ENCODE data around the gene GABRG3.

DNA sequence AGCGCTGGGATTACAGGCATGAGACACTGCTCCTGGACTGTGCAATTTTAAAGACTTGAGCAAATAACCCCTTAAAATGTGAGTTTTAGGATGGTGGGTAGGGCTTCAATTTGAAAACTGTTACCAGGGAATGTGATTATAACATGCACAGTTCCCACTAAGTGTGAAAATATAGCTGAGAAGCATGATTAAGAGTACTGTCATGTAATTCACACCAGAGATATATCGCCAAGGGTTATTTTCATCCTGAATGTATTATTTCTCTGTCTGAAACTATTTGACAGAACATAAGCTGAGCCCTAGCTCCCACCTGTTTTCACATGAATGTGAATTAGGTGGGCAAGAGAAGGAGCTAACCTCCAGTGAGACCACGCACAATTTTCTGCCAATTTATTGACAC is 457.2 kb downstream of the GABRG3 start:
- TF ChIP-seq, protein P1, sequence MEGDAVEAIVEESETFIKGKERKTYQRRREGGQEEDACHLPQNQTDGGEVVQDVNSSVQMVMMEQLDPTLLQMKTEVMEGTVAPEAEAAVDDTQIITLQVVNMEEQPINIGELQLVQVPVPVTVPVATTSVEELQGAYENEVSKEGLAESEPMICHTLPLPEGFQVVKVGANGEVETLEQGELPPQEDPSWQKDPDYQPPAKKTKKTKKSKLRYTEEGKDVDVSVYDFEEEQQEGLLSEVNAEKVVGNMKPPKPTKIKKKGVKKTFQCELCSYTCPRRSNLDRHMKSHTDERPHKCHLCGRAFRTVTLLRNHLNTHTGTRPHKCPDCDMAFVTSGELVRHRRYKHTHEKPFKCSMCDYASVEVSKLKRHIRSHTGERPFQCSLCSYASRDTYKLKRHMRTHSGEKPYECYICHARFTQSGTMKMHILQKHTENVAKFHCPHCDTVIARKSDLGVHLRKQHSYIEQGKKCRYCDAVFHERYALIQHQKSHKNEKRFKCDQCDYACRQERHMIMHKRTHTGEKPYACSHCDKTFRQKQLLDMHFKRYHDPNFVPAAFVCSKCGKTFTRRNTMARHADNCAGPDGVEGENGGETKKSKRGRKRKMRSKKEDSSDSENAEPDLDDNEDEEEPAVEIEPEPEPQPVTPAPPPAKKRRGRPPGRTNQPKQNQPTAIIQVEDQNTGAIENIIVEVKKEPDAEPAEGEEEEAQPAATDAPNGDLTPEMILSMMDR (IDR thresholded peaks at IDR 0.05), result no peak
- TF ChIP-seq POLR2A (IDR thresholded peaks at IDR 0.05), result no peak
